GM10266 (cell line): ENCODE results near the gene IFNLR1.
A peak's percentile ranks its signal among the peaks of the same experiment; 100 is the strongest.

Experiments
- DNase-seq: peaks from one replicate; pipeline ENCODE4 v3.0.0; 2012; ENCODE audit errors: extremely low spot score
- TF ChIP-seq, protein P1 (sequence below): IDR thresholded peaks from 2 replicates; pipeline ENCODE4 v1.5.1; 2012; ENCODE audit warnings: mild to moderate bottlenecking, low read depth; ENCODE audit not compliant: control insufficient read depth, insufficient read depth; ENCODE audit errors: missing control alignments

IFNLR1 gene

DNA sequence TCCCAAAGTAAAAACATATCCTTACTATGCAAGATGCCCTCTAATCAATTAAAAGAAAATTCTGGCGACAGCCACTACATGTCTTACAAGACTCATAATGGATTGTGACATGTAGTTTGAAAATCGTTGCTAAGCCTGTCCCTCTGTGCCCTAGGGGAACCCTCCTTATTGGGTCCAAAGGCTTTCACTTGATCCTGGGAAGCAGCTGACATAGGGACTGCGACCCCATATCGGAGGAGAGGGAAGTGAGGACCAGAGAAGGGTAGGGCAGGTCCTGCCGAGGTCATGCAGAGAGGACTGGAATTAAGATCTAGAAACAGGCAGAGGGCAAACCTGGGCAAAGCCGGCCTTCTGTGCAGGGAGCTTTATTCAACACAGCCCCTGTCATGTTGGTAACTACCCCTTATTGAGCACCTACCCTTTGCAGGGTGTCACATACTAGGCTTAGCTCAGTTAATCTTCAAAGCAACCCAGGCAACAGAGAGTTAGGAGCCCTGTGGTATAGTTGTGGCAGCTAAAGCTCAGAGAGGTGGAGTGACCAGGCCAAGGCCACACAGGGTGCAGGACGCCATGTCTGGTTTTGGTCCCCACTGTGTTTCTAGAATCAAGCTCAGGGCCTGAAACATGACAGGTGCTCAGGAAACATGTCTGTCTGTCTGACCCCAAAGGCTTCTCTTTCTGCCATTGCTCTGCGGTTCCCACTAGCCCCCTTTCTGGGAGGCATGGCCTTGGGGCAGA is 18.4 kb upstream of the IFNLR1 start:
- DNase-seq = no peak
- TF ChIP-seq, protein P1, sequence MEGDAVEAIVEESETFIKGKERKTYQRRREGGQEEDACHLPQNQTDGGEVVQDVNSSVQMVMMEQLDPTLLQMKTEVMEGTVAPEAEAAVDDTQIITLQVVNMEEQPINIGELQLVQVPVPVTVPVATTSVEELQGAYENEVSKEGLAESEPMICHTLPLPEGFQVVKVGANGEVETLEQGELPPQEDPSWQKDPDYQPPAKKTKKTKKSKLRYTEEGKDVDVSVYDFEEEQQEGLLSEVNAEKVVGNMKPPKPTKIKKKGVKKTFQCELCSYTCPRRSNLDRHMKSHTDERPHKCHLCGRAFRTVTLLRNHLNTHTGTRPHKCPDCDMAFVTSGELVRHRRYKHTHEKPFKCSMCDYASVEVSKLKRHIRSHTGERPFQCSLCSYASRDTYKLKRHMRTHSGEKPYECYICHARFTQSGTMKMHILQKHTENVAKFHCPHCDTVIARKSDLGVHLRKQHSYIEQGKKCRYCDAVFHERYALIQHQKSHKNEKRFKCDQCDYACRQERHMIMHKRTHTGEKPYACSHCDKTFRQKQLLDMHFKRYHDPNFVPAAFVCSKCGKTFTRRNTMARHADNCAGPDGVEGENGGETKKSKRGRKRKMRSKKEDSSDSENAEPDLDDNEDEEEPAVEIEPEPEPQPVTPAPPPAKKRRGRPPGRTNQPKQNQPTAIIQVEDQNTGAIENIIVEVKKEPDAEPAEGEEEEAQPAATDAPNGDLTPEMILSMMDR = no peak

DNA sequence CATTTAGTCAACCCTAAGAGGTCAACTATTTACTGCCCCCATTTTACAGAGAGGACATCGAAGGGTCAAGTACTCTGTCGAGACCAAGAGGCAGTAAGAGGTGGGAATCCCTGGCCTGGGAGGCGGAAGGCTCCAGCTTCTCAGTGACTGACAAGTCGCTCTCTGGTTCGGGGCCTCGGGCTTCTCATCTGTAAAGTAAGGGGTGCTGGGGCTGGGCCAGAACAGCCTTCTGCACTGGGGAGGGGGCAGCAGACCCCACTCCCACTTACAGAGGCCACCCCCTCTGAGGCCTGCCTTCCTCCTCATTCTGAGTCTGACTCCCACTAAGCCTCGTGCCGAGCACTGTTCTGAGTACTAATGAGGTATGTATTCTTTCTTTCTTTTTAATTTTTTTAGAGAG is 17.0 kb upstream of the IFNLR1 start:
- TF ChIP-seq, protein P1 = no peak
- no peak for DNase-seq

DNA sequence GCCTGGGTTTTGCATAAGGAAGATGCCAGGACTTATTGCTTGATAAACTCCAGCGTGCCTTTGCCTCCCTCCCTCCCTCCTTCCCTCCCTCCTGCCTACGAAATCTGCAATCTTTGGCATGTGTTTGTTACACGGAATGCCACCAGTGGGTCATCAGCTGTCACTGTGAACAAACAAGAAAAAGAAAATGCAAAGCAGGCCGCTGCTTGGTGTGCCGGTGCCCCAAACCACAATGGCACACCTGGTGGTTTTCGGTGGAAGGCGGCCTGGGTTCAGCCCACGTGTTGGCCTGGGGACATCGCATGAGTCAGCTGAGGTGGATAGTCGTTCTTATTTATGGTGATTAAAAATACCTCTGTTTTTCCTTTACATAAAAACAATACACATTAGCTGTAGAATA is 16.3 kb upstream of the IFNLR1 start:
- DNase-seq = peak; percentile 45
- TF ChIP-seq, protein P1 = no peak

DNA sequence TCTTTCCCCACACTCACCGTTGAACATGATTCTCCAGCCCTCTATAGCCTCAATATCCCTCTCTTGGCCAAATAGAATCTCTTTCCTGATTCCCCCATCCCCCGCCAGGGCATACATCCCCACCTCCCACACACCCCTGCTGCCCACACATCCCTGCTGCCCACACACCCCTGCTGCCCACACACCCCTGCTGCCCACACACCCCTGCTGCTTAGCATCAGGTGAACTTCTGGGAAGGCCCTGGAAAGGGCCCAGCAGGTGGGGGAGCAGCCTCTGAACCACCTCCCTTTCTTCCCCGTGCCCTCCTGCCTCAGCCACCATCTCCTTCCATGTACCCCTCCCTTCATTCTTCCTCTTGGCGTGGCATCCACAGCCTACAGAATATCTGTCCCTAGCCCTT is 15.9 kb upstream of the IFNLR1 start:
- no peak for DNase-seq
- TF ChIP-seq, protein P1 = no peak

DNA sequence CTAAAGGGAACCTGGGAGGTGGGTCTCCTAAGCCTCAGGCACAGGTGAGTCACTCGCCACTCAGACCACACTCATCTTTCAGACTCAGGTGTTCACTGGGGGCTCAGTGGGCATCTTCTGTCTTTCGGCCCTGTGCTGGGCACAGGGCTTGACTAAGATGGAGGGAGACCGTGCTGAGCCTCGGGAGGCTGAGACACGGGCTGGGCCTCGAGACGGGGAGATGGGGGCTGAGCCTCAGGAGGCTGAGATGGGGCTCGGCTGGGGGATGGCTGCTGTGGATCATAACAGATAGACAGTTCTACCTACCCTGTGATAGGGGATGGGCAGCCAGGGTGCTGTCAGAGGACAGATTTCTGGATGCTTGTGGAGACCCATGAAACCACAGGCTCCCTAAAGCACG is 15.5 kb upstream of the IFNLR1 start:
- TF ChIP-seq, protein P1 = no peak
- DNase-seq = no peak

DNA sequence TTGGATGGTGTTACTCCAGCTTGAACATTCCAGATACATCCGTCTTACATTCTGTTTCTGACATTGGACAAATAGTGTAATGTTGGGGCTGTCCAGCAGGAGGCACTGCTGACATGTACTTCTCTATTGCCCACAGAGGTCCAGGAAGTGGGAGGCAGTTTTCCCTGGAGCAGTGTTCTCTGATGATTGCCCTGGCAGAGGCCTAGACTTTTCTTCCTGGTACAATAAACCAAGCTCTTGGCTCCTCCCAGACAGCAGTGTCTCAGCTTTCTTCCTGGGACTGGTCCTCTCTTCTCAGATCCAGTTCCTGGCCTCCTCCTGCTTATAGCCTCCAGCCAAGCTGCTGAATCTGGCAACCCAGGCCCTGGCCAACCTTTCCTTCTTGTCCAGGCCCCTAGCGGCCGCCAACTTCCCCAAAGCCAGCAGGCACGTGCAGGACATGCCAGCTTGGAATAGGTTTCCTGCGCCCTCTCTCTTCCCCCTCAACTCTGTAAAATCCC is 14.9 kb upstream of the IFNLR1 start:
- TF ChIP-seq, protein P1 = peak; percentile 84
- peak; percentile 44 for DNase-seq

DNA sequence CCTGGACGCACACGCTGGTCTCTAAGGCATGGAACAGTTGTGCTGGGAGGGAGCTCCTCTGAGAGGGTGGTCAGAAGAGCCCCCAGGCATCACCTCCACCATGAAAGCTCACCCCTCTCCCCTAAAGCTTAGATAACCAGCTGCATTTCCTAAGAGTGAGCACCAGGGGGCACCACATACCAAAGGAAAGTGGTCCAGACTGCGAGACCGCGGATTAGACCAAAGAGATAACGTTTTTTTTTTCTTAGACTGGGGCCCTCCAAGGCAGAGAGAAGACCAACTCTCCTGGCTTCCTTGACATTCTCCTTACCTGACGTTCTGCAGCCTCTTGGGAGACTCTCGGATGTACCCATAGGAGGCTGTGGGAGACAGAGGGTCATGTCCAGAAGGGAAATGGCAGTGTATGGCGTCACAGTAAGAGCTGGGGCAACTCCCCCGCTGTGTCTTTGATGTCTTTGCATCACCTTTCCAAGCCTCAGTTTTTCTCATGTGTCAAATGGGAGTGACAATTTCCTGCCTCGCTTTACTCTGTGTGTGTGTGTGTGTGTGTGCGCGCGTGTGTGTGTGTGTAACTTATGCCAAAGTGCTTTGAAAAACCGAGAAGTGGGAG is 12.3 kb upstream of the IFNLR1 start:
- TF ChIP-seq, protein P1 = peak; percentile 87
- peak; percentile 78 for DNase-seq
